Activated CD4-positive, CD25-positive, alpha-beta regulatory T cell treated with anti-CD3 and anti-CD28 coated beads, Interleukin-2, amount 50 U/mL, for 72 hours (primary cell): ENCODE data around the gene TTPAL.

Source experiments
- DNase-seq: peaks from one replicate; pipeline ENCODE4 v3.0.0; 2021

The TTPAL gene

GRCh38 chr20:44442298-44443070 lies 33.2 kb upstream of the TTPAL start:
- no peak for DNase-seq

DNA sequence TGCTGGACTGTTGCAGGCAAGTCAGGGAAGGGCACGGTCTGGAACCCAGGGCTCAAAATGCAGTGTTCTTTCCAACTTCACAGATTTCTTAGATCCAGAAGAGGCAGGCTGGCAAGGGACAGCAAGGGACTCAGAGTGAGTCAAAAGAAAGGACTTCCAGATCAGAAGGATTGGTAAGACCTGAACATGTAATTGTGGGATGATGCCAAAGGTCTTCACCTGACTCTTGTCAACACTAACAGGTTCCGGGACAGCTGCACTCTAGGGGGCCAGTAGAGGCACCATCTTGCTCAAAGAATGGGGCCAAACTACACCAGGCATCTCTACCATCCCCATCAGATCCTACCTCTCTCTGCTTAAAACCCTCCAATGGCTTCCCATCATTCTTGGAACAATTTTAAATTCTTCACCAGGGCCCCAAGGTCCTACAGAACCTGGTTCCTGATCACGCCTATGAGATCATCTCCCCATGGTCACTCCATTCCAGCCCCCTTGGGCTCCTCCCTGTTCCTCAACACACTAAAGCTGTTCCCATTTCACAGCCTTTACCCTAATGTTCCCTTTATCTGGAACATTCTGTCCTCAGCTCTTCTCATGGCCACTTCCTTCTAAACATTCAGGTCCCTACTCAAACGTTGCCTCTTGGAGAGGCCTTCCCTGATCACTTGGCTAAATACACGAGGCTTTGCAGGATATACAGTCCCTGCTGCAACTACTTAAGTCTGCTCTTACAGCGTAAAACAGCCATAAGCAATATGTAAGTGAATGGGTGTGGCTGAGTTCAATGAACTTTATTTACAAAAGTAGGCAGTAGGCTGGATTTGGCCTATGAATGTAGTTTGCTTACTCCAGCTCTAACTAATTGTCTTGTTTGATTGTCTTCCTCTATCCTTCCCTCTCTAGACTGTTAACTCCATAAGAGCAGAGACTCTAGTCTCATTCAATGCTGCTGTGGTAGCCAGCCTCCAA lies 29.6 kb upstream of the TTPAL start:
- DNase-seq = no peak

GRCh38 chr20:44447827-44448419 lies 27.8 kb upstream of the TTPAL start:
- no peak for DNase-seq

- DNase-seq = no peak
These were observed 26.7 kb upstream of the TTPAL start for GRCh38 chr20:44448753-44449546.

GRCh38 chr20:44449864-44450263 lies 25.8 kb upstream of the TTPAL start:
- no peak for DNase-seq

- DNase-seq = no peak
These were observed 25.3 kb upstream of the TTPAL start for GRCh38 chr20:44450281-44450889.

DNA sequence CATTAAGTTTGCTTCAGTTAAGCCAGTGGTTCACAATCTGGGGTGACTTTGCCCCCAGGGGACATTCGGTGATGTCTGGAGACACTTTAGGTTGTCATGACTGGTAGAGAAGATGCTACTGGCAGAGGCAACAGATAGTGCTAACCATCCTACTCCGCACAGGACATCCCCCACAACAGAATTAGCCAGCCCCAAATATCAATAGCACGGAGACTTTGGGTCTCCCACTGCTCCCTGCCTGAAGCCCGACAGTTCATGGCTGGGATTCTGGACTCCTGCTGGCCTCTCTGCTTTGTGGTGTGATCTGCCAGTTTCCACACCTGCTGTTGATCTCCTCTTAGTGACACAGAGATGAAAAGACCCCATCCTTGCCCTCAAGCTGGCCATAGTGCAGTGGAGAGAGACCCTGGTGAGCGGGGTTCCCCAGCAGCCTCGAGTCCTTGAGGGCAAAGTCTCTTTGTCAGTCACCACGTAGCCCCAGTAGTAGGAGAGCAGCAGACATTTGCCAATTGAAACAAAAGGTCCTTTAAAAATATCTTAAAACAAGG lies 24.7 kb upstream of the TTPAL start:
- DNase-seq = no peak

DNA sequence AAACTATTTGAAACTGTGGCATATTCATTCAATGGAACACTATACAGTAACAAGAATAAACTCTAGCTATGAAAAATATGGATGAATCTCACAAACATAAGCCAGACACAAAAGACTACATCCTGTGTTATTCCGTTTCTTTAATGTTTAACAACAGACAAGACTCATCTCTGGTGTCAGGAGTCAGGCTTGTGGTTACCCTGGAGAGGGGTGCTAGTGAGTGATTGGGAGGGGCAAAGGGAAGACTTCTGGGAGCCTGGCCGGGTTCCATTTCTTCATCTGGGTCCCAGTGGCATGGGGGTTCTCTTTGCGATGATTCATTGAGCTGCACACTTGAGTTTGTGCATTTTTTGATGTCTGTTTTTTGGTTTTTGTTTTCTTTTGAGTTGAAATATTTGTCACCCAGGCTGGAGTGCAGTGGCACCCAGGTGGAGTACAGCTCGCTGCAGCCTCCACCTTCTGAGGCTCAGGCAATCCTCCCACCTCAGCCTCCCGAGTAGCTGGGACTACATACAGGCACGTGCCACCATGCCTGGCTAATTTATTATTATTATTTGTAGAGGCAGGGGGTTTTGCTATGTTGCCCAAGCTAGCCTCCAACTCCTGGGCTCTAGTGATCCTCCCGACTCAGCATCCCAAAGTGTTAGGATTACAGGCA lies 21.2 kb upstream of the TTPAL start:
- DNase-seq = no peak

DNA sequence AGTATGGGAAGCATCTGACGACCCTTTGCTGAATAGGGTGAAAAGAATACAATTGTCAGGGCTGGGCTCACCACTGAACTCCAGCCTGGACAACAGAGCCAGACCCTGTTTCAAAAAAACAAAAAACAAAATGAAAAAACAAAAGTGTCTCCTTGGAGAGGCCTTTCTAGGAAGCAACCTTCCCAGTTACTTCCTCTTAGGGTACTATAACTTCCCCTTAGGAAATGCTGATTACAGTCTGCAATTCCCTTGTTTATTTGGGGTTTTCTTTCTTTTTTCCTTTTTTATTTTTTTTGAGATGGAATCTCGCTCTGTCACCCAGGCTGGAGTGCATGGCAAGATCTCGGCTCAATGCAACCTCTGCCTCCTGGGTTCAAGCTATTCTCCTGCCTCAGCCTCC lies 20.5 kb upstream of the TTPAL start:
- DNase-seq = no peak

DNA sequence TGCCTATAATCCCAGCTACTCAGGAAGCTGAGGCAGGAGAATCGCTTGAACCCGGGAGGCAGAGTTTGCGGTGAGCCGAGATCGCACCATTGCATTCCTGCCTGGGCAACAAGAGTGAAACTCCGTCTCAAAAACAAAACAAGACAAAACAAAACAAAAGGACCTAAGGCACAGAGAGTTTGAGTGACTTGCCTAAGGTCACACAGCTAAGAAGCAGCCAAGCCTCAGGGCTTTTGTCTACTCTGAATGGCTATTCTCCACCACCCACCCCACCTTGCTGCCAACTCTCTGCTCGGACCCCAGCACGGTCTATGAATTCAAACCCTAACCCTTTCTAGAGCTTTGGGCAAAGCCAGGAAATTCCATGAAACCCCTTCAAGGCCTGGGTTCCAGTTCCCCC lies 19.1 kb upstream of the TTPAL start:
- no peak for DNase-seq

- no peak for DNase-seq
These were observed 18.7 kb upstream of the TTPAL start for GRCh38 chr20:44457016-44457415.

- no peak for DNase-seq
These were observed 16.4 kb upstream of the TTPAL start for GRCh38 chr20:44459271-44459670.

DNA sequence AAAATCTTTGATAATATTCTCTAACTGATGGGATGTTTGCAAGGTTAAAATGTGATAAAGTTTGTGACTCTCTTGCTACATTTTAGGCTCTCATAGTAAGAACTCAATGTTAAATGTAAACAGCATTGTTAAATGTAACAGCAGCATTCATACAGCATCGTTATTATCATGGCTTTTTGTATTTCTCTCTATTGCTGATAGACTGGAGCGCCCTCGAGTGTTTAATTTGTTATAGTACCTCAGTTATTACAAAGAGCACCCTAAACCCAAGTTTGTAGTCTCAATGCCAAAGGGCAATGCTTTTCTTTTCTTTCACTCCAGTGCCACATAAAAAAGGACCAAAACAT lies 14.9 kb upstream of the TTPAL start:
- no peak for DNase-seq

- no peak for DNase-seq
These were observed 14.4 kb upstream of the TTPAL start for GRCh38 chr20:44461142-44461802.

GRCh38 chr20:44461803-44462174 lies 13.9 kb upstream of the TTPAL start:
- no peak for DNase-seq

- DNase-seq = no peak
These were observed 12.2 kb upstream of the TTPAL start for GRCh38 chr20:44463466-44463865.

DNA sequence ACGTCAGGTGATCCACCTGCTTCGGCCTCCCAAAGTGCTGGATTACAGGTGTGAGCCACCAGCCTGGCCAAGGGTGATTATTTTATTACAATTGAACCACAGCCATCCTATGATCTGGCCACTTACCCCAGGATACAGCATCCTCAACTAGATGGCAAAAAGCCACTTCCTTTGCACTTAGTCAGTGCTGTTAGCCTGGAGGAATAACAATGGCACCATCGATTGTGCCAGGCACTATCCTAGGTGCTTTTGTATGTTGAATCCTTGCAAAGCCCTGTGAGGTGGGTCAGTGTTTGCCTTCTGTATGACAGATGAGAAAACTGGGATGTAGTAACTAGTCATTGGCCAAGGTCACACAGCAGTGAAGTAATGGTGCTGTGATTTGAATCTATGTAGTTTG lies 11.2 kb upstream of the TTPAL start:
- no peak for DNase-seq

DNA sequence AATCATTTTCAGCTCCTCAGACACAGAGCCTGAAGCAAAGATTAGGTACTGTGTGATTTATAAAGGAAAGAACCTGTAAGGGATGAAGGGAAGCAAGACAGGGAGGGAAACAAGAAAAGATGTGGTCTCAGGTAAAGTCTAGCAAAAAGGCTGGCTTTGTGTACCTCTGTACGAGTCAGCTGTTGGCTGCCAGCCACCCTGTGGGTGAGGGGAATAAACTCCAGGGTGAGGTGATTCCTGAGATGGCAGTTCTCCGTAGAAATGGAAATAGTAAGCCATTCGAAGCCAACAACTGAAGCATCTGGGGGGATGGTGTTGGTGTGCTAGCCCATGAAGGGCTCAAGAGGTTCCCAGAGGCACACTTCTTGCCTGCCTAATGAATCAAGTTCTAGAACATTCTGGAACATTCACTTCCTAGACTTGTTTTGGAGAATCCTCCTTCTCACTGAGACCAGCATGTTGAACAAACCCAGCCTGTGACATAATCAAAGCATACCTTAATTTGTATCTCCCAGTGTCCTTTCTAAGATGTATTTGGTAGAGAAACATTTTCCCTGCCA lies 10.6 kb upstream of the TTPAL start:
- DNase-seq = no peak

DNA sequence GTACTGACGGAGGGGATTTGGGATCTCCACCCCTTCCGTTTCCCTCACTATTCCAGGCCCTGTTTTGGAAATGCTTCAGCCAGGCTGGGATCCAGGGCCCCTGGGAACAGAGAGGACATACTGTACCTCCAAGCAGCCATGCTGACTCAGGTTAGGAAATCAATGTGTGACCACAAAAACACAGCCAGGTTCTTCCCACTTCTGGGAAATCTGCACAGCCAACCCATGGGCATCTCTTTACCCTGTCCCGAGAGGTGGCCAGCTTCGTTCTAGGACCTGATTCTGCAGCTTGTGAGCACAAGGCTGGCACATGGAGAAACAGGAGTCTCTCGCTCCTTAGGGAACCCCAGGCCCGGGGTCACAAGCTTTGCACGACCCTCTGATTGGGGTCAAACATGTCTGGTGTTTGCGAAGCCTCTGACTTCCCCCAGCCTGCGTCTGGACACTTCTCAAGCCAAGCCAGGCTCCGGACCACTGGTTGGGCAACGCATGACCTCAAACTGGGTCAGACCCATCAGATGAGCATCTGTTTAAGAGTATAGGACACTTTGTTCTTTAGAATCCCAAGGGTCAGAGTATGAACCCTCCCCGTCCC lies 8.3 kb upstream of the TTPAL start:
- DNase-seq = no peak

DNA sequence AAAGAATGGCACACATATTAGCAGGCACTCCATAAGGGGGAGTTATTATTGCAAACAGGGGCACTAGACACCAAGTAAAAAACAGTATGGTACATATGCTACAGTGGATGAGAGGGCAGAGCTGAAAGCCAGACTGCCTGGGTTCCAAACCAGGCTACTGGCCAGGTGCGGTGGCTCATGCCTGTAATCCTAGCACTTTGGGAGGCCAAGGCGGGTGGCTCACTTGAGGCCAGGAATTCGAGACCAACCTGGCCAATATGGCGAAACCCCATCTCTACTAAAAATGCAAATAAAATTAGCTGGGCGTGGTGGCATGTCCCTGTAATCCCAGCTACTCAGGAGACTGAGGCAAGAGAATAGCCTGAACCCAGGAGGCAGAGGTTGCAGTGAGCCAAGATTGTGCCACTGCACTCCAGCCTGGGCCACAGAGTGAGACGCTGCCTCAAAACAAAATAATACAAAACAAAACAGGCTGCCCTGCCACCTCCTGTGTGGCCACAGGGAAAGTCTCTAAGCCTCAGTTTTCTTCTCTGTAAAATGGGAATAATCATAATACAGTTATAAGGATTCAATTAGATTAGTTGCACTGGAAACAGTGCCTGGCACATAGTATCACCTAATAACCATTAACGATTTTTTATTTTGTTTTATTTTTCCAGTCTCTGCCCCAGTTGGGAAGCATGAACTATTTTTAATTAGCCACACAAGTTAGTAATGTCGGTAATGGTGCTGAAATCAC lies 7.5 kb upstream of the TTPAL start:
- no peak for DNase-seq
